GM21723 (cell line): ENCODE data around the gene STAT4.

Experiments
- ATAC-seq: cut with Tn5 transposase; IDR thresholded peaks from one replicate; pipeline ENCODE4 v1.9.1; 2021; ENCODE audit warnings: mild to moderate bottlenecking, moderate library complexity; ENCODE audit not compliant: unreplicated experiment

The STAT4 gene

DNA sequence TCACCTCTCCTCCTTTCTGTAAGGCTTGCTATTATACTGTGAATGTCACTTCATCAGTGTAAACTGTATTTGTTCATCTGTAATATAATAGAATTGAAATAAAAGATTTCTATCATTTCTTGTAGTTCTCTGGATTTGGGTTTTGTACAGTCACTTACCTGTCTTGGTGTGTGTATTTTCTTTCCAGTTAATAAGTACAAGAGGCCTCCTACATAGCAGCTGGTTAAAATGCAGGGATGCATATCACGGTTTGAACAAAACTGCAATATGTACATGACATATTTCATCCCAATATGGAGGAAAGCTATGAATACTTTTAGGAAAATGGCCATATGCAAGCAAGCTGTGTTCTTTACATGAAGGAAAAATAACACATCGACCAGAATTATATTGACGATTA lies 131.4 kb downstream of the STAT4 start:
- ATAC-seq: no peak

DNA sequence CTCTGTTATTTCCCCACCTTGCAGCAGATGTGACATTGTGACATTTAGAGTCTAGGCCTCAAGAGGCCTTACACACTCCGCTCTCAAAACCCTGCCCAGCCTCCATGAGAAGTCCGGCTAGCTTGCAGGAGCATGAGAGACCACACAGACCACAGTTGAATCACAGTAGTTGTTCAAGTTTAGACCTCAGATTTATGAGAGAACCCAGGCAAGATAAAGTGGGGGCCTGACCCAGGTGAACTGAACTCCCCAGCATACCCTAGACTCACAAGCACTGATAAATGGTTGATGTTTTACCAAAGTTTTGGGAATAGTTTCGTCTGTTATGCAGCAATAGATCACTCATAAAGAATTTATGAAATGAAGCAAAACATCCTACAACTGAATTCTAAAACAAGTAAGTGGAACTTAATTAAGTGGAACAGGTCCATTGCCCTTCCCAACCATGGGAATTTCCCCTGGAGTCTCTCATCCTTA lies 132.1 kb downstream of the STAT4 start:
- ATAC-seq: no peak

DNA sequence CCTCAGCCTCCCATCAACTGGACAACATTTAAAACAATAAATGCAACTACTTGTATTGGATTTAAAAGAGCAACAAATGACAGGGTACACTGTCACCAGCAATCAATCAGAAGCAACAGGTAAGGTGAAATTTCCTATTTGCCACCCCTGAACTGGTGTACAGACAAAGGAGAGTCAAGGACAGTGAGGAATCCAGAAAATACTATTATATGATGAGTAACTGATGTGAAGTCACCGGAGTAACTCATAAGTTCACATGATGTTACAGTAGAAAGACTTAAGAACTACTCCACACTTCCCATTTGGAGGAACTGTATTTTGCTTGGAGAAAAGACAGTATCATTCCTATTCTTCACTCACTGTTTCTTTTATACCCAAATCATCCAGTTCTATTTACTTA lies 132.7 kb downstream of the STAT4 start:
- ATAC-seq: no peak

DNA sequence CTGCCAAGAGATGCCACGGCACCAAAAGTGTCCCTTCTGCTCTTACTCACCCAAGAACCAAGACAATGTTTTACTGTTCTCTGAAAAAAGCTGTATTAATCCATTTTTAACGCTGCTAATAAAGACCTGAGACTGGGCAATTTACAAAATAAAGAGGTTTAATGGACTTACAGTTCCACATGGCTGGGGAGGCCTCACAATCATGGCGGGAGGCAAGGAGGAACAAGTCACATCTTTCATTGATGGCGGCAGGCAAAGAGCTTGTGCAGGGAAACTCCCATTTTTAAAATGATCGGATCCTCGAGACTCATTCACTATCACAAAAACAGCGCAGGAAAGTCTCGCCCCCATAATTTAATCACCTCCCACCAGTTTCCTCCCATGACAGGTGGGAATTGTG lies 135.0 kb downstream of the STAT4 start:
- no peak for ATAC-seq

DNA sequence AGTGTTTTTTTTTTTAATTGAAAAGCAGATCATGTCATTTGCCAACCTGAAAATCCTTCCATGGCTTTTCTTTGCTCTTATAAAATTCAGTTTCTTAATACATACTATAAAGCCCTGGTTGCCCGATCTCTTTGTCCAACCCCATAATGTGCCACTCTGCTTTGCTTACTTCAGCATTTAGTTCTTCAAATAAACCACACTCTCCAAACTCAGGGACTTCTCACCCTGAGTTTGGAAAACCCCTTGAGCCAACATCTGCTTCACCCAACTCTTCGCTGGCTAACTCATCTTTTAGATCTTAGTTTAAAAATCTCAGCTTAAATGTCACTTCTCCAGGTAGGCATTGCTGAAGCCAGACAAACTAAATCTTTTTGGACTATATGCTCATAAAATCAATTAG lies 135.6 kb downstream of the STAT4 start:
- no peak for ATAC-seq

DNA sequence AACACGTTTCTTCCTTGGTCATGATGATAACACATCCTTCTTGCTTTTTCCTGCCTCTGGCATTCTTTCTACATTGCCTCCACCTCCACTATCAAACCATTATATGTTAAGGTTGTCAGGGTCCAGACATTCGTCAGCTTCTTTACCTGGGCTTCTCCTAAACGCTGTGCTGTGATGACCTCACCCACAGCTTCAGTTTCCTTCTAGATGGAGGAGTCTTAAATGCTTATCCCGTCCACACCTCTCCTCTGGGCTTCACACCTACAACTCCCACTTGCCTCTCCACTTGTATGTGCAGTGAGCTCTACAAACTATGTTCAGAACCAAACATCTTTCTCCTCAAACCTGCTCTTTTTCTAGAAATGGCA lies 136.2 kb downstream of the STAT4 start:
- peak; percentile 5 for ATAC-seq

DNA sequence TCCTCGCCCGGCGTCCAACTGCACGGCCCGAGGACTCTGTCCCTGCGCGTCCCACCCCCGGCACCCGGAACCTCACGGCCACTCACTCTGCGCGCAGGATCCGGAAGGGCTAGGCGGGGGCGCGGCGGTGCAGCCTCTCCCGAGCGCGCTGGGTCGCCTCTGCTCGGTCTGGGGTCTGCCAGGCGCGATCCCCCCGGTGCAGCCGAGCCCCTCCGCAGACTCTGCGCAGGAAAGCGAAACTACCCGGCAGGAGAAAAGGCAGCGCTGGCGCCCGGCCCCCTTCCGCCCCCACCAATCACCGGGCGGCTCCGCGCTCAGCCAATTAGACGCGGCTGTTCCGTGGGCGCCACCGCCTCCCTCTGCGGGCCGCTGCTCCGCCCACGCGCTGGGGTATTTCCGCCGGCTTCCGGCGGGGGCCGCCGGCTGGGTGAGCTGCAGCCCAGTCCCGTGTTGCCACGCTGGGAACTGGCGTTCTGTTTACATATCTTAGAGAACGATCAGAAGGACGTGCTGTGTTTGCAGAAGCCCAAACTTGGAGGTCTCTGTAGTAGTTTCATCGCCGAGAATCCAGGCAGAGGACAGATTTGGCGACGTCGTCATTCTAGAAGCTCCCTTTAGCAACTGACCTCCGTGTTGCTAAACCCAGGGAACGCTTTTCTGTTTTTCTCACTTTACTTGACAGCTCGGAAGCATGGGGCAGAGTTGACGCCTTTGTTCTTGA lies 136.7 kb downstream of the STAT4 start, which contains the start of gene STAT1:
Gene STAT1, minus strand, starts transcription at position 240 of the 721 bp plus-strand sequence. CDS start 4,168 bp downstream, outside the sequence.
- ATAC-seq: peak; percentile 84

DNA sequence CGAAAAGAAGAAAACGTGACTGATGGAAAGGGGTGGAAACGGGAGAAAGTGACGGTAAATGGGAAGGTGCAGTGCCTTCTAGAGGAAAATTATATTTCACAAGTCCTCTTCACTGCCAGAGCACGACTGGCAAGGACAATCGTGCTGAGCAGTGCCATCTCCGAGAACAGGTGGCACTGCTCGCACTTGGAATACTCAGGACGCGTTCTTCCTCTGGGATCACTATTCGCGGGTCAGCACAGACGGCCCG lies 137.2 kb downstream of the STAT4 start:
- no peak for ATAC-seq

DNA sequence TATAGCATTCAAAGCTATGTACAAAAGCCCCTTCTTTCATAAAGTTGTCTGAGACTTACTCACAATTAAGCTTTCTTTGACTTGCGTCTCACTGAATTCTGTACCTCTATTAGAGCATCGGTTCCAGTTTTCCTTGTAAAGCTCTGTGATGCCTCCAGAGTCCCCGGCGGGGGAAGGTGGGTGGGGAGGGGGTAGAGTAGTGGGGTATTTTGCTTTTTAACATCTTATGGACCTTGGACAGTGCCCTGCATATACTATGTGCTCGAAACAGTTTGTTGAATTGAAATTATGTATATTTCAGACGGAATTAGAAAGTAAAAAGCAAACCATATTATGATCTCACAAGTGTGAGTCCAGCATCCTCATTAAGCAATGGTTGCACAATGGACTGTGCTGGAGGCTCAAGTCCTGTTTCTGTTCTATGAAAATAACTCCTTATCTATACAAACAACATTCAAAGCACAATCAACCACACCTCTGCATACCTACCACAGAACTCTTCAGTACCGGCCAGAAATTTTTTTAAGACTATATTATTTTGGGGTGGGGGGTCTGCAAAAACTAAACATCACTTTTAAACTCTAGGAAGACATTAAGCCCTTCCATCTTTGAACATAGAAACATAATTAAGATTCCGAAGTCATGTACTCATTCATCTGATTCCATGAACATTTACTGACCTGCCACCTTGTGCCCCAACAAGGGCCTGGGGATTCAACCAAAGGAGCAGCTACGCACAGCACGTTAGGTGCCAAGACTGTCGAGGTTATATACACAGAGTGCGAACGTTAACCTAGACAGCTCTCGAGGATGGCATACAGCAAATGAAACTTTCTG lies 137.7 kb downstream of the STAT4 start:
- ATAC-seq: peak; percentile 9

DNA sequence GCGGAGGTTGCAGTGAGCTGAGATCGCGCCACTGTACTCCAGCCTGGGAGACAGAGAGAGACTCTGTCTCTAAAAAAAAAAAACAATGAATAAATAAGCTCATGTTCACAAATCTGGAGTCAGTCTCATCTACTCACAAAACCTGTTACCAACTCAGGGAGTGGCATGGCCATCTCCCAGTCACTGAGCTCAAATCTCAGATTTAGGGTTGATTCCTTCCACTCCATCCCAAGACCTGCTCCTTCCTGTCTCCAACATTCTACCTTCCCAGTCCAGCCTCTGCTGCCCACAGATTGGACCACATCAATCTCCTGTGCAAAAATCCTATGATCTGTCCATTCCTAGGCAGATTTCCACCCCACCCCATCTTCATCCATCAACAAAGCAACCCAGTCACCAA lies 138.4 kb downstream of the STAT4 start:
- ATAC-seq: no peak

DNA sequence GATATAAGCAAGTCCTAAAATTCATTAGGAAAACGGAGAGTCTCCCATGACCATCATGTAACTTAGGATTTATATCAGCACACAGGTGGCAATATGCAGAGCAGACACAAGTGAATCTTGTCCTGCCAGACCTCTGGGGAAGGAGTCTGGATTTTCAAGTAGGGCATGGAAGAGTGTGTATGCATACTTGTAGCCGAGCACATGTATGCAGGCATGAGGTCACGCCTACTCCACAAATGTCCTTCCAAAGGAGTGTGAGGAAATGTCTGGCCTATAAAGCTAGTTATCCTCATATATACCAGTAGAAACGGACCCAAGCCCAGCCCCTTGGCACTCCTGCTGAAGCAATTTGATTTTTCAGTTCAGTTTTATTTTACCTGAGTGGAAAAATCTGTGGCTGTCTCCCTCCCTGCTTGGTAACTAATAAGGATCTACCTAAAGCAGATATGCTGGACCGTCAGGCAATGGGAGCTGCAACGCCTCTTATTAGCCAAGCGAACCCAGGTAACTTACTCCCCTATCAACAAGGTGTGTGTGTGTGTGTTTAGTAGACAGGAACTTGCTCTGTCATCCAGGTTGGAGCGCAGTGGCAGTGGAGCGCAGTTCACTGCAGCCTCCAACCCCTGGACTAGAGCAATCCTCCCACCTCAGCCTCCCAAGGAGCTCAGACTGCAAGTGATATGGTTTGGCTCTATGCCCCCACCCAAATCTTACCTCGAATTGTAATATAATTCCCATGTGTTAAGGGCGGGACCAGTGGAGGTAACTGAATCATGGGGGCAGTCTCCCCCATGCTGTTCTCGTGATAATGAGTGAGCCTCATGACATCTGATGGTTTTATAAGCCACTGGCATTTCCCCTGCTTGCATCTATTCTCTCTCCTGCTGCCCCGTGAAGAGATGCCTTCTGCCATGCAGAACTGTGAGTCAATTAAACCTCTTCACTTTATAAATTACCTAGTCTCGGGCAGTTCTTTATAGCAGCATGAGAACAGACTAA lies 139.6 kb downstream of the STAT4 start:
- ATAC-seq: no peak

DNA sequence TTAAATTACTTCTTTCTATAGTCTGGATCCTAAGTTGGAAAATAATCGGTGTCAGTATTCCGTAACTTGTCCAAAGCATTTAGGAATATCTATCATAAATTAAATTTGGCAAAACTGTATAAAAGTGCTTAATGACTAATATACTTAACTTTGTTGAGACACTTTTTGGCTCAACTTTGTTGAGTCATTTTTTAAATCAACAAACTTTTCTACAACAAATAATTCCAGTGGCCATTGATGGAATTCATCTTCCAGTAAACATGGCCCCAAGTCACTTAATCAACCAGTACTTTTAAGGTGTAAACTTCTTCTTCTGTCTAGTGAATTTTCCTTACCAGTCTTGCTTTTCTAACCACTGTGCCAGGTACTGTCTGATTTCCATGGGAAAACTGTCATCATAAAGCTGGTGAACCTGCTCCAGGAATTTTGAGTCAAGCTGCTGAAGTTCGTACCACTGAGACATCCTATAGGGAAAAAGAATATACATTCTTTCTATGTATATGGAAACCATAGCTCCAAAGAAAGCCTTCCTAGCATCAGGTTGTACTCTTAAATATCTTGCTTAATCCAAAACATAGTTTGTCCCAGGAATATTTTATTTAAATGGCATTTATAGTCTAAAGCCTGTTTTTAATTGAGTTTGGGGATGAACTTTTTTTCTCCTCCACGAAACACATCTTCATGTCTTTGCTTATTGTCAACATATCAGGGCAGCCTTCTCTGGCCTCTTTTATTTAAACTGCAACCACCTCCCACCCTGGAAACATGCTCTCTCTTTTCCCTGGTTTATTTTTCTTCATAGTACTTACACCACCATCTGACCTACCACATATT lies 141.0 kb downstream of the STAT4 start:
- no peak for ATAC-seq

DNA sequence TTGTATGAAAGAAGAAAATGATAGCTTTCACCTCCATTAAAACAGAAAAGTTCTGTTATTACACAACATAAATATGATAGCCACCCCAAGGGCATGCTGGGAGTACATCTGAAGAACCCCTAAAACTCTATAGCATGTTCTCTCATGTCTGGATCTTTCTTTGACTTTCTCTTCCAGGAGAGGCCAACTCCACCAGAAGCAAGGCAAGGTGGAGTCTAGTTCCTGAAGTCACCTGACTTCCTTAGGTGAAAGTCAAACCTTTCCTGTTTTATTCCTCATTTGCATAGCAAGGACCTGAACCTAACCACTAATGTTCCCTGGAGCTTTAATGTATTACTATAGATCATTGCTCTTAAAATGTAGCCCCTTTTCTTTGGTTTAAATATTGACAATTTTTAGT lies 142.5 kb downstream of the STAT4 start:
- ATAC-seq: no peak

DNA sequence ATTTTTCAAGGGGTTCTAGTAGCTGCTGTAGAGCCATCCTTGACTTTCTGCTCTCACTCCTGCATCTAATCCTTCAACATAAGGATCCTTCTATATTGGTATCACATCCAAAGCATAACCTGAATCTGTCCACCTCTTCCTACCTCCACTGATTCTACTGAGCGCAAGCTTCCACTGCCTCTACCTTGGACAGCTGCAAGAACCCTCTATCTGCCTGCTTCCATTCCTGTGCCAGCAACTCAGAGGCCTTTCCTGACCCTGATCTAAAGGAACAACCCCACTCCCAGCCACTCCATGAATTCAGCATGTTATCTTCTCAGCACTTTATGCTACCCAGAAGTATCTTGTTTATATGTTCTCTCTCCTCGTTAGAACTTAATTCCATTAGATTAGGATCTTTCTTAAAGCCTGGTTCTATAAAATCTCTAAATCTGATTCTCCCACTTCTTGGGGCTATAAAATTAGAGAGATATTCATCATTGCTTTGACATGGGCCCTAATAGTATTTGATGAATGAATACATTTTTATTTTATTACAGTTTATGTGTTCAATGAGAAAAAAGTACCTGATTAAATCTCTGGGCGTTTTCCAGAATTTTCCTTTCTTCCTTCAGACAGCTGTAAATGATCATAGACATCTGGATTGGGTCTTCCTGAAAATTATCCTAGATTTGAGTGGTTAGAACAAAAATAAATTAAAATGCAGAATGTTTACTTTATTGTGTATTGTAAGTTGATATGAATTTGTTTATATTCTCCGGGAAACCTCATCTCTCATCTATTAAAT lies 143.6 kb downstream of the STAT4 start:
- no peak for ATAC-seq

DNA sequence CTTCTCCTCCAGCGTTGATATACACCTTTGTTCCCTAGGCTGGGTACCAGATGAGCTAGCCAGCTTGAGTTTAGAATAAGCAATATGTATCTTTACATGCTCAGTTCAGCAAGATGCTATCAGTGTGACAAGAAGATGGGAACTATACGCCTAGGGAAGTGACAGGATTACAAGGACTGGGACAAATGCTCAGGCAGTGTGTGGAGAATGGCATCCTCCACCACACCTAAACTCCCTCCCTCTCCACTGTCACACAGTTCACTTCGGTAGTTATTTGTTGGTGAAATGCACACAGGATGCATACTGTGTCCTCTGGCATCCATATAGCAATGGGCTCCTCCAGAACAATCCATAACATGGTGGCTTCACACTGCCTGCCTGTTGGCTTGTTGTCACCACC lies 144.5 kb downstream of the STAT4 start:
- ATAC-seq: no peak

DNA sequence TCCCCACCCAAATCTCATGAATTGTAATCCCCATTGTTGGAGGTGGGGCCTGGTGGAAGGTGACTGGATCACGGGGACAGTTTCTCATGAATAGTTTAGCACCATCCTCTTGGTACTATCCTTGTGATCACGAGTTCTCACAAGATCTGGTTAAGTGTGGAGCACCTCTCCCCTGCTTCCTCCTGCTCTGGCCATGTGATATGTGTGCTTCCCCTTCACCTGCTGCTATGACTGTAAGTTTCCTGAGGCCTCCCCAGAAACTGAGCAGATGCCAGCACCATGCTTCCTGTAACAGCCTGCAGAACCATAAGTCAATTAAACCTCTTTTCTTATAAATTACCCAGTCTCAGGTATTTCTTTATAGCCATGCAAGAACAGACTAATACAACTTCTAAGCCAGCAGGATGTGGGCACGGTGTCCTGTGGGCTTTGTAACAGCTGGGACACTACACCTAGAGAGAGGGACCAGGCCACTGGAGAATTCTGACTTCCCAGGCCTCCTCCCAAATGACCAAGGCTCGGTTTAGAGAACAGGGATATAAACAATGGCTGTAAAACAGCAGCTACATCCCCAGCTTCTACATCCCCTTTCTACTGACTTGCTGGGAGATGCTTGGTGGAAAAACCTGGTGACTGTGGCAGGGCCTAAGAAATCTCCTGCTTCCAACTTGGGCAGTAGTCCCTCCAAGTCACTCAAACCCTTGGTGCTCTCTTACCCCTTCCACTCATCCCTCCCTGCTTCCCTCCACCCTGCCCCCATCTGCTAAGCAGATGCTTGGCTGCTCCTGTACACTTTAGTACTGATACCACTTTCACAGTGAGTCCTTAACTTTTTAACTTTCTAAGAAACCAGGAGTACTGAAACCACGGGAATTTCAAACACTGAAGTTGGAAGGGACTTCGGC lies 147.1 kb downstream of the STAT4 start:
- ATAC-seq: no peak

DNA sequence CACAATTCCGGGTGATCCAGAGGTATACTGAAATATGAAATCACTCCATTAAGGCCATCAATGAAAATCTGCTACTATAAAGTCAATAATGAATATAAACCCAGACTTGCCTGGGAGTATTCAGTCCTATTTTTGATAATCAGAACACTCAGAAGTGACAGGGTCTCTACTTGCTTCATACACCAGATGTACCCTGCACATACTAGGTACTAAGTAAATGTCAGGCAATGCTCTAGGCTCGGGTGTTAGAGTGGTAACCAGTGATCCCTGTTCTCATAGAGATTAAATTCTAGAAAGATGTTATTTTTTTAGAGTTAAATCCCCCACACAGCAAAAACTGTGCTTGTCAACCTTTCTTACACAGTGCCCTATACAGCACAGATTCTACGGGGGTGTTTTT lies 149.2 kb downstream of the STAT4 start:
- no peak for ATAC-seq

DNA sequence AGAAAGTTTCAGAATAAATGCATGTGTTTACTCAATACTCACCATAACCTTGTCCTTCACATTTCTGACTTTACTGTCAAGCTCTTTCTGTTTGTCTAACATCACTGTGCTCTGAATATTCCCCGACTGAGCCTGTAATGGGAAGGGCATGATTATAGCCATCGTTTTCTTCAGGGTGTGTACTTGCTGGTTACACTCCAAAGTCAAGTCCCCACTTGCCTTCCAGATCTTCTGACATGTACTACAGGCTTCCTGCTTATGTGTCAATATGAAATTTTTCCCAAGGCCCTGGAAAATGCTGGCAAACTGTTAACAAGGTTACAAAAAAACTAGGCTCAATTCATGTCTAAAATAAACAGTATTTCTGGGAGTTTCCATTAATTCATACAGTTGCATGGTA lies 149.8 kb downstream of the STAT4 start:
- ATAC-seq: no peak
